IPS DF 19.7 (cell line): Measurements from ENCODE around the gene SLC9A8.
"Not testable (repeated sequence)": the region's sequence is repeated elsewhere in the genome, so short reads cannot be mapped to it uniquely, and the experiment has no call there.

ENCODE experiments used
- DNase-seq: peaks from one replicate; pipeline ENCODE4 v3.0.0-alpha.2; 2013; ENCODE audit warnings: low read depth, low spot score

Gene SLC9A8

GRCh38 chr20:49786668-49787370 is 25.8 kb upstream of the SLC9A8 start:
- no peak for DNase-seq

GRCh38 chr20:49787371-49788357 is 25.0 kb upstream of the SLC9A8 start:
- no peak for DNase-seq

- no peak for DNase-seq
Measured at GRCh38 chr20:49790077-49790798, 22.4 kb upstream of the SLC9A8 start.

- DNase-seq = no peak
Measured at GRCh38 chr20:49791165-49791564, 21.5 kb upstream of the SLC9A8 start.

GRCh38 chr20:49792006-49792405 is 20.6 kb upstream of the SLC9A8 start:
- DNase-seq = no peak

- no peak for DNase-seq
Measured at GRCh38 chr20:49792611-49793010, 20.0 kb upstream of the SLC9A8 start.

GRCh38 chr20:49794336-49795134 is 18.1 kb upstream of the SLC9A8 start:
- no peak for DNase-seq

- DNase-seq = no peak
Measured at GRCh38 chr20:49795135-49795424, 17.5 kb upstream of the SLC9A8 start.

GRCh38 chr20:49796600-49797343 is 15.9 kb upstream of the SLC9A8 start:
- no peak for DNase-seq

- no peak for DNase-seq
Measured at GRCh38 chr20:49797344-49797615, 15.3 kb upstream of the SLC9A8 start.

- DNase-seq = no peak
Measured at GRCh38 chr20:49798718-49799117, 13.9 kb upstream of the SLC9A8 start.

- no peak for DNase-seq
Measured at GRCh38 chr20:49799698-49800097, 12.9 kb upstream of the SLC9A8 start.

GRCh38 chr20:49803418-49803817 is 9.2 kb upstream of the SLC9A8 start:
- DNase-seq = no peak

- DNase-seq = no peak
Measured at GRCh38 chr20:49804364-49804763, 8.3 kb upstream of the SLC9A8 start.

GRCh38 chr20:49805224-49805876 is 7.3 kb upstream of the SLC9A8 start:
- not testable (repeated sequence) for DNase-seq

- DNase-seq = no peak
Measured at GRCh38 chr20:49808753-49809152, 3.9 kb upstream of the SLC9A8 start.

GRCh38 chr20:49809803-49810359 is 2.7 kb upstream of the SLC9A8 start:
- DNase-seq = no peak

- DNase-seq = no peak
Measured at GRCh38 chr20:49810491-49811190, 2.0 kb upstream of the SLC9A8 start.

GRCh38 chr20:49811825-49812506 is 662 bp upstream of the SLC9A8 start:
- DNase-seq = no peak
